ENCODE data around the gene HNF1A.

The HNF1A gene

GRCh38 chr12:120932058-120932457 is 46.3 kb upstream of the HNF1A start:
- no peak for DNase-seq (ENCODE audit: low read depth in 1 of 2, low spot score in 1 of 2)
- Histone ChIP-seq H3K27ac (replicated peaks) (no peak overlapping the region), H3K4me3 (replicated peaks; ENCODE audit: insufficient read depth, low read length) (no peak overlapping the region), H3K27me3 (ENCODE audit: insufficient read depth, poor library complexity, severe bottlenecking) (no peaks in the 10 kb centered on the region)
- no peak for TF ChIP-seq CTCF (IDR thresholded peaks at IDR 0.05; ENCODE audit: insufficient read depth, low read length)
- no peak for TF ChIP-seq POLR2AphosphoS5 (IDR thresholded peaks at IDR 0.05; ENCODE audit: low read depth)
- no peak for TF ChIP-seq REST (IDR thresholded peaks at IDR 0.05; ENCODE audit: insufficient replicate concordance, low read depth)
- TF ChIP-seq GABPA (IDR thresholded peaks at IDR 0.05; ENCODE audit: low read depth): no peak
- no peak for TF ChIP-seq SPI1 (IDR thresholded peaks at IDR 0.05; ENCODE audit: borderline replicate concordance, low read depth)

- no peaks in the 10 kb centered on the region for H3K27me3 ChIP-seq (ENCODE audit: insufficient read depth, poor library complexity, severe bottlenecking)
- TF ChIP-seq SPI1 (IDR thresholded peaks at IDR 0.05; ENCODE audit: borderline replicate concordance, low read depth) (no peak), POLR2AphosphoS5 (IDR thresholded peaks at IDR 0.05; ENCODE audit: low read depth) (no peak), REST (IDR thresholded peaks at IDR 0.05; ENCODE audit: insufficient replicate concordance, low read depth) (no peak), CTCF (IDR thresholded peaks at IDR 0.05; ENCODE audit: insufficient read depth, low read length) (no peak), GABPA (IDR thresholded peaks at IDR 0.05; ENCODE audit: low read depth) (no peak)
- no peak overlapping the region for H3K27ac ChIP-seq (replicated peaks)
- no peak overlapping the region for H3K4me3 ChIP-seq (replicated peaks; ENCODE audit: insufficient read depth, low read length)
- DNase-seq (ENCODE audit: low read depth in 1 of 2, low spot score in 1 of 2): no peak
Measured at GRCh38 chr12:120932956-120933526, 45.3 kb upstream of the HNF1A start.

- Histone ChIP-seq H3K4me3 (replicated peaks; ENCODE audit: insufficient read depth, low read length) (no peak overlapping the region), H3K27ac (replicated peaks) (no peak overlapping the region), H3K27me3 (ENCODE audit: insufficient read depth, poor library complexity, severe bottlenecking) (no peaks in the 10 kb centered on the region)
- no peak for TF ChIP-seq SPI1 (IDR thresholded peaks at IDR 0.05; ENCODE audit: borderline replicate concordance, low read depth)
- no peak for TF ChIP-seq REST (IDR thresholded peaks at IDR 0.05; ENCODE audit: insufficient replicate concordance, low read depth)
- TF ChIP-seq GABPA (IDR thresholded peaks at IDR 0.05; ENCODE audit: low read depth): no peak
- TF ChIP-seq CTCF (IDR thresholded peaks at IDR 0.05; ENCODE audit: insufficient read depth, low read length): no peak
- TF ChIP-seq POLR2AphosphoS5 (IDR thresholded peaks at IDR 0.05; ENCODE audit: low read depth): no peak
- no peak for DNase-seq (ENCODE audit: low read depth in 1 of 2, low spot score in 1 of 2)
Measured at GRCh38 chr12:120933786-120934185, 44.6 kb upstream of the HNF1A start.

Data from HL-60 (cell line).